Activated naive CD8-positive, alpha-beta T cell treated with anti-CD3 and anti-CD28 coated beads, Interleukin-2, amount 10 ng/mL, durations not matched to agents 7 days and 5 days (primary cell): ENCODE results near the gene CPS1. TPM values are rescaled to one million over a fixed set of nuclear protein-coding genes. Genes with fewer than 3 reads are reported as not detected.

Experiments
- ATAC-seq: fragments of 150-1000 bp; cut with Tn5 transposase; one replicate; pipeline ENCODE4 v1.10.0; 2021; ENCODE audit warnings: low read depth, moderate library complexity
- POLR2A ChIA-PET: fragments of 350-600 bp; sonication (Branson Sonifier 250); formaldehyde crosslinking; loops from one replicate; lab custom pipeline; 2021; ENCODE audit warnings: antibody characterized with exemption; lab: Charles Lee
- DNase-seq: peaks from one replicate; pipeline ENCODE4 v3.0.0; 2021
- H3K27ac Mint-ChIP-seq: one replicate; pipeline ENCODE4 v1.8.0; 2022; ENCODE audit warnings: mild to moderate bottlenecking, mixed read lengths
- H3K27me3 Mint-ChIP-seq: one replicate; pipeline ENCODE4 v1.8.0; 2022; ENCODE audit warnings: mild to moderate bottlenecking, moderate library complexity, mixed read lengths
- H3K36me3 Mint-ChIP-seq: one replicate; pipeline ENCODE4 v1.8.0; 2021; ENCODE audit warnings: mild to moderate bottlenecking, mixed read lengths
- H3K4me1 Mint-ChIP-seq: one replicate; pipeline ENCODE4 v1.8.0; 2021; ENCODE audit warnings: mixed read lengths
- H3K4me3 Mint-ChIP-seq: one replicate; pipeline ENCODE4 v1.8.0; 2022; ENCODE audit warnings: mild to moderate bottlenecking, moderate library complexity, mixed read lengths
- H3K9me3 Mint-ChIP-seq: one replicate; pipeline ENCODE4 v1.8.0; 2021; ENCODE audit warnings: mixed read lengths
- total RNA-seq, 2 experiments: library from RNA; stranded (reverse); gene quantifications; one replicate each; pipeline ENCODE4 v1.2.3, GENCODE V29; 2021

CPS1 gene
- total RNA-seq, 2 experiments from 2014 or later = 0.68 to 1.1 TPM

- Mint-ChIP-seq H3K27ac (no peak overlapping the region), H3K27me3 (peaks cover 2% of the 10 kb centered on the region), H3K9me3 (no peaks in the 10 kb centered on the region), H3K36me3 (no peaks in the 10 kb centered on the region), H3K4me3 (no peak overlapping the region), H3K4me1 (no peaks in the 10 kb centered on the region)
- POLR2A ChIA-PET = no interaction called here
- no peak for ATAC-seq
- DNase-seq = no peak
Observed at GRCh38 chr2:210539035-210539434, 17.4 kb upstream of the CPS1 start.

- DNase-seq (no peak), ATAC-seq (no peak)
- POLR2A ChIA-PET = no interaction called here
- H3K9me3 Mint-ChIP-seq = no peaks in the 10 kb centered on the region
- no peaks in the 10 kb centered on the region for H3K4me1 Mint-ChIP-seq
- H3K27ac Mint-ChIP-seq = no peak overlapping the region
- H3K36me3 Mint-ChIP-seq = no peaks in the 10 kb centered on the region
- peaks cover 2% of the 10 kb centered on the region for H3K27me3 Mint-ChIP-seq
- H3K4me3 Mint-ChIP-seq = no peak overlapping the region
Observed at GRCh38 chr2:210539578-210540416, 16.6 kb upstream of the CPS1 start.

GRCh38 chr2:210540471-210540870 lies 15.9 kb upstream of the CPS1 start:
- ATAC-seq (no peak), DNase-seq (no peak)
- Mint-ChIP-seq H3K27me3 (peaks cover 2% of the 10 kb centered on the region), H3K36me3 (no peaks in the 10 kb centered on the region), H3K9me3 (no peaks in the 10 kb centered on the region), H3K4me1 (no peaks in the 10 kb centered on the region), H3K4me3 (no peak overlapping the region), H3K27ac (no peak overlapping the region)
- POLR2A ChIA-PET = no interaction called here

GRCh38 chr2:210540900-210541289 lies 15.5 kb upstream of the CPS1 start:
- ATAC-seq (no peak), DNase-seq (no peak)
- H3K36me3 Mint-ChIP-seq = no peaks in the 10 kb centered on the region
- no peak overlapping the region for H3K27ac Mint-ChIP-seq
- H3K27me3 Mint-ChIP-seq = peaks cover 2% of the 10 kb centered on the region
- no peaks in the 10 kb centered on the region for H3K9me3 Mint-ChIP-seq
- H3K4me3 Mint-ChIP-seq = no peak overlapping the region
- no peaks in the 10 kb centered on the region for H3K4me1 Mint-ChIP-seq
- POLR2A ChIA-PET = no interaction called here

GRCh38 chr2:210541290-210541902 lies 15.0 kb upstream of the CPS1 start:
- POLR2A ChIA-PET = no interaction called here
- Mint-ChIP-seq H3K27ac (no peak overlapping the region), H3K4me3 (no peak overlapping the region), H3K9me3 (no peaks in the 10 kb centered on the region), H3K4me1 (no peaks in the 10 kb centered on the region), H3K27me3 (peaks cover 2% of the 10 kb centered on the region), H3K36me3 (no peaks in the 10 kb centered on the region)
- DNase-seq = no peak
- no peak for ATAC-seq

GRCh38 chr2:210544007-210544590 lies 12.3 kb upstream of the CPS1 start:
- peaks cover 2% of the 10 kb centered on the region for H3K27me3 Mint-ChIP-seq

GRCh38 chr2:210544831-210545230 lies 11.6 kb upstream of the CPS1 start:
- POLR2A ChIA-PET = no interaction called here
- Mint-ChIP-seq H3K36me3 (no peaks in the 10 kb centered on the region), H3K9me3 (no peaks in the 10 kb centered on the region), H3K4me1 (no peaks in the 10 kb centered on the region), H3K4me3 (no peak overlapping the region), H3K27me3 (peaks cover 2% of the 10 kb centered on the region), H3K27ac (no peak overlapping the region)
- ATAC-seq (no peak), DNase-seq (no peak)

More at GRCh38 chr2:210544007-210544590, 12.3 kb upstream of the CPS1 start:
- DNase-seq (no peak), ATAC-seq (no peak)
- Mint-ChIP-seq H3K4me3 (no peak overlapping the region), H3K36me3 (no peaks in the 10 kb centered on the region), H3K27ac (no peak overlapping the region), H3K9me3 (no peaks in the 10 kb centered on the region), H3K4me1 (no peaks in the 10 kb centered on the region)
- POLR2A ChIA-PET = no interaction called here

GRCh38 chr2:210546424-210547208 lies 9.8 kb upstream of the CPS1 start:
- Mint-ChIP-seq H3K27ac (no peak overlapping the region), H3K9me3 (no peaks in the 10 kb centered on the region), H3K4me1 (no peaks in the 10 kb centered on the region), H3K4me3 (no peak overlapping the region), H3K27me3 (peaks cover 3% of the 10 kb centered on the region), H3K36me3 (no peaks in the 10 kb centered on the region)
- ATAC-seq (no peak), DNase-seq (no peak)
- POLR2A ChIA-PET = no interaction called here

GRCh38 chr2:210548031-210548430 lies 8.4 kb upstream of the CPS1 start:
- Mint-ChIP-seq H3K27ac (no peak overlapping the region), H3K36me3 (no peaks in the 10 kb centered on the region), H3K4me1 (no peaks in the 10 kb centered on the region), H3K27me3 (peaks cover 3% of the 10 kb centered on the region), H3K4me3 (no peak overlapping the region), H3K9me3 (no peaks in the 10 kb centered on the region)
- DNase-seq (no peak), ATAC-seq (no peak)
- POLR2A ChIA-PET = no interaction called here

- DNase-seq = no peak
- Mint-ChIP-seq H3K36me3 (no peaks in the 10 kb centered on the region), H3K4me1 (no peaks in the 10 kb centered on the region), H3K27me3 (peaks cover 3% of the 10 kb centered on the region), H3K9me3 (no peaks in the 10 kb centered on the region), H3K27ac (no peak overlapping the region), H3K4me3 (no peak overlapping the region)
- POLR2A ChIA-PET = no interaction called here
- ATAC-seq = no peak
Observed at GRCh38 chr2:210548878-210549384, 7.5 kb upstream of the CPS1 start.

- DNase-seq = no peak
- H3K4me3 Mint-ChIP-seq = no peak overlapping the region
- H3K36me3 Mint-ChIP-seq = no peaks in the 10 kb centered on the region
- POLR2A ChIA-PET = no interaction called here
- ATAC-seq = no peak
- peaks cover 3% of the 10 kb centered on the region for H3K27me3 Mint-ChIP-seq
- no peak overlapping the region for H3K27ac Mint-ChIP-seq
- no peaks in the 10 kb centered on the region for H3K9me3 Mint-ChIP-seq
- H3K4me1 Mint-ChIP-seq = no peaks in the 10 kb centered on the region
Observed at GRCh38 chr2:210551001-210551400, 5.4 kb upstream of the CPS1 start.

- Mint-ChIP-seq H3K27me3 (peaks cover 3% of the 10 kb centered on the region), H3K27ac (no peak overlapping the region), H3K36me3 (no peaks in the 10 kb centered on the region), H3K9me3 (no peaks in the 10 kb centered on the region), H3K4me1 (no peaks in the 10 kb centered on the region), H3K4me3 (no peak overlapping the region)
- no peak for DNase-seq
- POLR2A ChIA-PET = no interaction called here
- ATAC-seq = no peak
Observed at GRCh38 chr2:210553373-210553772, 3.0 kb upstream of the CPS1 start.

GRCh38 chr2:210555555-210555954 lies 844 bp upstream of the CPS1 start:
- Mint-ChIP-seq H3K4me1 (no peaks in the 10 kb centered on the region), H3K27me3 (peaks cover 3% of the 10 kb centered on the region), H3K27ac (no peak overlapping the region), H3K4me3 (no peak overlapping the region), H3K9me3 (no peaks in the 10 kb centered on the region), H3K36me3 (no peaks in the 10 kb centered on the region)
- no peak for ATAC-seq
- POLR2A ChIA-PET = no interaction called here
- DNase-seq = no peak
